Activated naive CD8-positive, alpha-beta T cell treated with anti-CD3 and anti-CD28 coated beads, Interleukin-2, amount 50 U/mL, for 16 hours (primary cell): ENCODE results near the gene CHIC1.
"Not testable (repeated sequence)": the region's sequence is repeated elsewhere in the genome, so short reads cannot be mapped to it uniquely, and the experiment has no call there.

Source experiments
- DNase-seq: peaks from one replicate; pipeline ENCODE4 v3.0.0-alpha.2; 2020; ENCODE audit warnings: low read depth, low spot score

The CHIC1 gene

GRCh38 chrX:73562984-73563737, at the start of gene CHIC1:
CHIC1 (plus strand) TSS chrX:73563197; CDS start chrX:73563285, 88 bp downstream.
- peak; percentile 8 for DNase-seq

GRCh38 chrX:73522823-73523222, 40.2 kb upstream of the CHIC1 start:
- DNase-seq = not testable (repeated sequence)

- DNase-seq = no peak
Observed at GRCh38 chrX:73524906-73525305, 38.1 kb upstream of the CHIC1 start.

- no peak for DNase-seq
Observed at GRCh38 chrX:73525928-73526690, 36.9 kb upstream of the CHIC1 start.

- DNase-seq = not testable (repeated sequence)
Observed at GRCh38 chrX:73531655-73532054, 31.3 kb upstream of the CHIC1 start.

GRCh38 chrX:73556159-73556558, 6.8 kb upstream of the CHIC1 start:
- DNase-seq = no peak

GRCh38 chrX:73561801-73562200, 1.2 kb upstream of the CHIC1 start:
- no peak for DNase-seq

- DNase-seq = no peak
Observed at GRCh38 chrX:73562458-73562857, 539 bp upstream of the CHIC1 start.

- no peak for DNase-seq
Observed at GRCh38 chrX:73563738-73564068, 706 bp downstream of the CHIC1 start.

GRCh38 chrX:73577361-73577760, 14.4 kb downstream of the CHIC1 start:
- no peak for DNase-seq

- no peak for DNase-seq
Observed at GRCh38 chrX:73581002-73581628, 18.1 kb downstream of the CHIC1 start.

GRCh38 chrX:73597758-73598157, 34.8 kb downstream of the CHIC1 start:
- not testable (repeated sequence) for DNase-seq

GRCh38 chrX:73615022-73615421, 52.0 kb downstream of the CHIC1 start:
- DNase-seq = no peak

GRCh38 chrX:73641669-73642068, 78.7 kb downstream of the CHIC1 start:
- DNase-seq = not testable (repeated sequence)

GRCh38 chrX:73647212-73647611, 84.2 kb downstream of the CHIC1 start:
- DNase-seq = no peak

- DNase-seq = no peak
Observed at GRCh38 chrX:73647632-73648322, 84.8 kb downstream of the CHIC1 start.

GRCh38 chrX:73661322-73661721, 98.3 kb downstream of the CHIC1 start:
- not testable (repeated sequence) for DNase-seq

GRCh38 chrX:73668779-73669178, 105.8 kb downstream of the CHIC1 start:
- DNase-seq = no peak

GRCh38 chrX:73681408-73681807, 118.4 kb downstream of the CHIC1 start:
- DNase-seq = no peak

- DNase-seq = no peak
Observed at GRCh38 chrX:73683236-73683859, 120.4 kb downstream of the CHIC1 start.

GRCh38 chrX:73707014-73707413, 144.0 kb downstream of the CHIC1 start:
- not testable (repeated sequence) for DNase-seq

- DNase-seq = no peak
Observed at GRCh38 chrX:73728602-73729001, 165.6 kb downstream of the CHIC1 start.
